Measurements from ENCODE around the gene VPS13D. TPM values are rescaled to one million over a fixed set of nuclear protein-coding genes. Genes with fewer than 3 reads are reported as not detected.
A peak's percentile ranks its signal among the peaks of the same experiment; 100 is the strongest.
"Not testable (repeated sequence)": the region's sequence is repeated elsewhere in the genome, so short reads cannot be mapped to it uniquely, and the experiment has no call there.

The VPS13D gene
- total and polyA plus RNA-seq, 10 of the 15 experiments (the other 5 are each of a cell fraction or from before 2014, with no cell fraction given): 1.4 to 16.9 (median 8.5) TPM

GRCh38 chr1:12220890-12221289, 8.9 kb upstream of the VPS13D start:
- H3K4me1 ChIP-seq (ENCODE audit: control insufficient read depth, insufficient read depth, low read length): no peaks in the 10 kb centered on the region
- intact Hi-C loops (cut with micrococcal nuclease; ENCODE audit: unreplicated experiment) (no loop called here), in situ Hi-C loops (cut with MboI) (no loop called here)
- ChIA-PET POLR2A (no interaction called here), SMC1A (ENCODE audit: uncharacterized antibody, unreplicated experiment) (interaction anchor here (0.8 to 1.8 kb wide), 4 partner anchors 10 to 72 kb away, joined by 3 to 4 read pairs (median 4); no protein-coding TSS in a partner anchor), RAD21 (ENCODE audit: unreplicated experiment) (no interaction called here), CTCF (interaction anchor here (1.2 to 4.3 kb wide), 3 partner anchors 8 to 113 kb away, joined by 3 to 17 read pairs (median 4); partner anchors contain the start of gene VPS13D)
- DNase-seq (ENCODE audit: low read depth, low spot score): no peak
- ATAC-seq: no peak
- no peaks in the 10 kb centered on the region for H4K20me1 ChIP-seq (ENCODE audit: control insufficient read depth, insufficient read depth)
- BruUV-seq (replicated peaks): no TSS peak
- no peaks in the 10 kb centered on the region for H3K27me3 ChIP-seq (replicated peaks in 1 of 2; ENCODE audit: control insufficient read depth in 2 of 2, insufficient read depth in 2 of 2, low read length in 1 of 2)
- H3K79me2 ChIP-seq (ENCODE audit: control insufficient read depth, insufficient read depth, low read length): no peaks in the 10 kb centered on the region
- no peak overlapping the region for H3K4me2 ChIP-seq (ENCODE audit: control insufficient read depth, insufficient read depth)
- no peaks in the 10 kb centered on the region for H3K36me3 ChIP-seq (ENCODE audit: control insufficient read depth in 2 of 2, insufficient read depth in 2 of 2, low read length in 1 of 2)
- H3K27ac ChIP-seq (ENCODE audit: control insufficient read depth, insufficient read depth): no peak overlapping the region
- no peak overlapping the region for H3K4me3 ChIP-seq
- H3K9me3 ChIP-seq (replicated peaks; ENCODE audit: control insufficient read depth, insufficient read depth, low read length): peaks cover 6% of the 10 kb centered on the region; the same call in 1 of the 3 replicates
- no peak for FAIRE-seq
- TF ChIP-seq BHLHE40 (IDR thresholded peaks at IDR 0.05; ENCODE audit: borderline replicate concordance in 1 of 2, low read depth in 2 of 2, low read length in 1 of 2) (peak in 1 of 2 experiments; percentile 50; a peak in 1 of 4 replicates), POU2F2 (IDR thresholded peaks at IDR 0.05; ENCODE audit: borderline replicate concordance, low read depth, low read length) (no peak)
- no peak overlapping the region for H3K9ac ChIP-seq (ENCODE audit: control insufficient read depth, insufficient read depth, low read length)
- H2AFZ ChIP-seq (ENCODE audit: control insufficient read depth, low read depth, low read length): no peak overlapping the region
- WGBS (ENCODE audit: insufficient coverage, insufficient replicate concordance, low lambda C conversion rate, missing lambda C conversion rate): 0% methylated on average over 2 of the region's 2 CpGs

- H3K27me3 ChIP-seq (replicated peaks in 1 of 2; ENCODE audit: control insufficient read depth in 2 of 2, insufficient read depth in 2 of 2, low read length in 1 of 2); H3K27ac ChIP-seq (ENCODE audit: control insufficient read depth, insufficient read depth); in situ Hi-C loops (cut with MboI); H3K36me3 ChIP-seq (ENCODE audit: control insufficient read depth in 2 of 2, insufficient read depth in 2 of 2, low read length in 1 of 2); DNase-seq (ENCODE audit: low read depth, low spot score); H3K4me2 ChIP-seq (ENCODE audit: control insufficient read depth, insufficient read depth); H3K79me2 ChIP-seq (ENCODE audit: control insufficient read depth, insufficient read depth, low read length); H3K4me3 ChIP-seq; RAD21 ChIA-PET (ENCODE audit: unreplicated experiment); H3K9me3 ChIP-seq (replicated peaks; ENCODE audit: control insufficient read depth, insufficient read depth, low read length); ATAC-seq; H3K4me1 ChIP-seq (ENCODE audit: control insufficient read depth, insufficient read depth, low read length); H3K9ac ChIP-seq (ENCODE audit: control insufficient read depth, insufficient read depth, low read length); SMC1A ChIA-PET (ENCODE audit: uncharacterized antibody, unreplicated experiment); H4K20me1 ChIP-seq (ENCODE audit: control insufficient read depth, insufficient read depth); BruUV-seq (replicated peaks); intact Hi-C loops (cut with micrococcal nuclease; ENCODE audit: unreplicated experiment); FAIRE-seq; H2AFZ ChIP-seq (ENCODE audit: control insufficient read depth, low read depth, low read length): not testable (repeated sequence)
- WGBS (ENCODE audit: insufficient coverage, insufficient replicate concordance, low lambda C conversion rate, missing lambda C conversion rate): 100% methylated on average over 1 of the region's 1 CpG
- ChIA-PET POLR2A (interaction anchor here (0.7 kb wide), 1 partner anchor 477 kb away, joined by 4 read pairs; no protein-coding TSS in a partner anchor), CTCF (interaction anchor here (1.4 kb wide), 1 partner anchor 12 kb away, joined by 3 read pairs; no protein-coding TSS in a partner anchor)
Measured at GRCh38 chr1:12222700-12223099, 7.1 kb upstream of the VPS13D start.

- not testable (repeated sequence) for BruUV-seq (replicated peaks)
Measured at GRCh38 chr1:12224092-12224491, 5.7 kb upstream of the VPS13D start.

More at GRCh38 chr1:12224092-12224491, 5.7 kb upstream of the VPS13D start:
- ATAC-seq; H3K4me1 ChIP-seq (ENCODE audit: control insufficient read depth, insufficient read depth, low read length); H4K20me1 ChIP-seq (ENCODE audit: control insufficient read depth, insufficient read depth); H3K4me2 ChIP-seq (ENCODE audit: control insufficient read depth, insufficient read depth); intact Hi-C loops (cut with micrococcal nuclease; ENCODE audit: unreplicated experiment); in situ Hi-C loops (cut with MboI); H3K36me3 ChIP-seq (ENCODE audit: control insufficient read depth in 2 of 2, insufficient read depth in 2 of 2, low read length in 1 of 2); SMC1A ChIA-PET (ENCODE audit: uncharacterized antibody, unreplicated experiment); H3K27me3 ChIP-seq (replicated peaks in 1 of 2; ENCODE audit: control insufficient read depth in 2 of 2, insufficient read depth in 2 of 2, low read length in 1 of 2); H3K9ac ChIP-seq (ENCODE audit: control insufficient read depth, insufficient read depth, low read length); H3K9me3 ChIP-seq (replicated peaks; ENCODE audit: control insufficient read depth, insufficient read depth, low read length); FAIRE-seq; H3K79me2 ChIP-seq (ENCODE audit: control insufficient read depth, insufficient read depth, low read length); H3K4me3 ChIP-seq; POLR2A ChIA-PET; RAD21 ChIA-PET (ENCODE audit: unreplicated experiment); H2AFZ ChIP-seq (ENCODE audit: control insufficient read depth, low read depth, low read length); H3K27ac ChIP-seq (ENCODE audit: control insufficient read depth, insufficient read depth); DNase-seq (ENCODE audit: low read depth, low spot score): not testable (repeated sequence)
- 49% methylated on average over 5 of the region's 6 CpGs for WGBS (ENCODE audit: insufficient coverage, insufficient replicate concordance, low lambda C conversion rate, missing lambda C conversion rate)
- CTCF ChIA-PET: interaction anchor here (0.6 kb wide), 1 partner anchor 19 kb away, joined by 3 read pairs; no protein-coding TSS in a partner anchor
